H1 (cell line): ENCODE data around the gene ZNF615. TPM values are rescaled to one million over a fixed set of nuclear protein-coding genes. Genes with fewer than 3 reads are reported as not detected.

Source experiments
- BCL11A ChIP-seq, 2 experiments: IDR thresholded peaks; one replicate each; pipeline ENCODE4 v1.6.1; 2011; ENCODE audit warnings: low read depth in 2 of 2, low read length in 2 of 2, mild to moderate bottlenecking in 2 of 2
- NANOG ChIP-seq: IDR thresholded peaks from 2 replicates; pipeline ENCODE4 v1.6.1; 2011; ENCODE audit warnings: low read length, low read depth, mild to moderate bottlenecking, inconsistent platforms; ENCODE audit not compliant: insufficient read depth, poor library complexity, severe bottlenecking
- RXRA ChIP-seq: IDR thresholded peaks from 2 replicates; pipeline ENCODE4 v1.6.1; 2011; ENCODE audit warnings: low read depth, mild to moderate bottlenecking, low read length, moderate library complexity; ENCODE audit not compliant: insufficient read depth
- polyA plus RNA-seq, 7 experiments: library from polyadenylated mRNA; depleted of rRNA in 3 of 7; stranded (reverse) in 5 of 7; unstranded in 2 of 7; fragments of >200 nt in 5 of 7; fragments of 200-250 nt in 2 of 7; gene quantifications; 1 replicate in 5 of 7; 2 replicates in 1 of 7; 4 replicates in 1 of 7; pipeline versions ENCODE4 v1.2.1 to v1.2.3, GENCODE V29; 2011 to 2013; ENCODE audit warnings: missing spikeins in 2 of 7, mixed read lengths in 2 of 7
- total RNA-seq: library from RNA; stranded (reverse); fragmentation: NEBNext Ultra II Directional; extraction: Animal tissue kit (Norgen Biotek cat#: 25700); gene quantifications from 2 replicates; pipeline ENCODE4 v1.2.1, GENCODE V29; 2021

ZNF615 gene
- total and polyA plus RNA-seq, 2 of the 8 experiments (the other 6 are each of a cell fraction or from before 2014, with no cell fraction given): 2.8 to 7.5 TPM

- TF ChIP-seq RXRA: no peak
- no peak for TF ChIP-seq BCL11A (IDR thresholded peaks at IDR 0.05; ENCODE audit: low read depth in 2 of 2, low read length in 2 of 2)
- TF ChIP-seq NANOG: no peak
- TF ChIP-seq, all 59 proteins: peak for 0
These were observed 20.7 kb upstream of the ZNF615 start (continued) for GRCh38 chr19:52028780-52029123.
